Measurements from ENCODE around the gene GATAD2A. TPM values are rescaled to one million over a fixed set of nuclear protein-coding genes. Genes with fewer than 3 reads are reported as not detected.
A peak's percentile ranks its signal among the peaks of the same experiment; 100 is the strongest.

The GATAD2A gene
- total and polyA plus RNA-seq, 10 of the 15 experiments (the other 5 are each of a cell fraction or from before 2014, with no cell fraction given), result 2.6 to 173 (median 32.0) TPM

DNA sequence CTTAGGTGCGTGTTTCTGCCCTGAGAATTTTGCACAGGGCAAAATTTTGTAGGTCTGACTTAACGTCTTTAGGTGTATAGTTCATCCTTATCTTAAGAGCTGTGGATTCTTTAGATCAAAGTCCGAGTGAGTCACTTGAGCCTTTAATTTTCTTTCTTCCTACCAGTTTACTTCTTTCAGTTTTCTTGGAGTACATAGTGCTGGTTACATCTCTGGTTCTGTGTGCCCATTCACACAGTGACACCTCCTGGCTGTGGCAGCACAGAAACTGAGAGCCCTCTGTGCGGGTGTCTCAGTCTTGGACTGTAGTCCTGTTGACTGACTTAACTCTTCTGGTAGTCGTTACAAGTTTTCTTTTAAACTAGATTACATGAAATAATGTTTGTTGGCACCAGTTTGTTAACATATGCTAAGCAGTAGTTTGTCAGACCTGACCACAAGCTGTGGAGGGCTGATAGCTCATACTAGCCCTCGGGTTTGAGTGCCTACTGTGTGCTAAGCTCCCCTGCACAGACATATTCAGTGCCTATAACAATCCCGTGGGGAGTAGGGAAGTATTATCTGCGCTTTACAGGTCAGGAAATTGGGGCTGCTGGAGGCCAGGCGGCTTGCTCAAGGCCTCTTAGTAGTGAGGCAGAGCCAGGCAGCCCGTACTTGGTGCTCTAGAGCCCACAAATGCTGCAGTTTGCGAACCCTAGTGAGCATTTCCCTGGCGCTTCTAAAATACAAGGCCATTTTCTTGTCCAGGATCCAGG lies 1.6 kb downstream of the GATAD2A start (continued):
- peak; percentile 7 for TF ChIP-seq NKRF (conservative IDR thresholded peaks at IDR 0.05)
- no peak for TF ChIP-seq CHD2 (IDR thresholded peaks at IDR 0.05; ENCODE audit: borderline replicate concordance, low read depth, low read length)
- no peak for TF ChIP-seq ZNF384 (IDR thresholded peaks at IDR 0.05; ENCODE audit: borderline replicate concordance, low read depth, low read length)
- TF ChIP-seq POLR2AphosphoS2 (IDR thresholded peaks at IDR 0.05; ENCODE audit: low read depth, low read length), result no peak
- TF ChIP-seq MYB (IDR thresholded peaks at IDR 0.05; ENCODE audit: borderline replicate concordance, low read depth, low read length), result no peak
- TF ChIP-seq NR2C1 (IDR thresholded peaks at IDR 0.05), result no peak
- TF ChIP-seq KDM1A (IDR thresholded peaks at IDR 0.05; ENCODE audit: borderline replicate concordance), result no peak
- TF ChIP-seq, protein P1, sequence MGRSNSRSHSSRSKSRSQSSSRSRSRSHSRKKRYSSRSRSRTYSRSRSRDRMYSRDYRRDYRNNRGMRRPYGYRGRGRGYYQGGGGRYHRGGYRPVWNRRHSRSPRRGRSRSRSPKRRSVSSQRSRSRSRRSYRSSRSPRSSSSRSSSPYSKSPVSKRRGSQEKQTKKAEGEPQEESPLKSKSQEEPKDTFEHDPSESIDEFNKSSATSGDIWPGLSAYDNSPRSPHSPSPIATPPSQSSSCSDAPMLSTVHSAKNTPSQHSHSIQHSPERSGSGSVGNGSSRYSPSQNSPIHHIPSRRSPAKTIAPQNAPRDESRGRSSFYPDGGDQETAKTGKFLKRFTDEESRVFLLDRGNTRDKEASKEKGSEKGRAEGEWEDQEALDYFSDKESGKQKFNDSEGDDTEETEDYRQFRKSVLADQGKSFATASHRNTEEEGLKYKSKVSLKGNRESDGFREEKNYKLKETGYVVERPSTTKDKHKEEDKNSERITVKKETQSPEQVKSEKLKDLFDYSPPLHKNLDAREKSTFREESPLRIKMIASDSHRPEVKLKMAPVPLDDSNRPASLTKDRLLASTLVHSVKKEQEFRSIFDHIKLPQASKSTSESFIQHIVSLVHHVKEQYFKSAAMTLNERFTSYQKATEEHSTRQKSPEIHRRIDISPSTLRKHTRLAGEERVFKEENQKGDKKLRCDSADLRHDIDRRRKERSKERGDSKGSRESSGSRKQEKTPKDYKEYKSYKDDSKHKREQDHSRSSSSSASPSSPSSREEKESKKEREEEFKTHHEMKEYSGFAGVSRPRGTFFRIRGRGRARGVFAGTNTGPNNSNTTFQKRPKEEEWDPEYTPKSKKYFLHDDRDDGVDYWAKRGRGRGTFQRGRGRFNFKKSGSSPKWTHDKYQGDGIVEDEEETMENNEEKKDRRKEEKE (IDR thresholded peaks at IDR 0.05), result no peak
- peak; percentile 48; the same call in 1 of the 2 replicates for TF ChIP-seq MXI1 (IDR thresholded peaks at IDR 0.05; ENCODE audit: low read depth, low read length)
- no peak for TF ChIP-seq LARP7 (IDR thresholded peaks at IDR 0.05)
- TF ChIP-seq CREM (IDR thresholded peaks at IDR 0.05; ENCODE audit: low read depth), result 0 out of 2 replicates have a peak, but pooled peaks have one; percentile 11
- no peak for TF ChIP-seq HCFC1 (IDR thresholded peaks at IDR 0.05; ENCODE audit: low read length)
- TF ChIP-seq MYC (IDR thresholded peaks at IDR 0.05; ENCODE audit: insufficient read depth, insufficient read length, insufficient replicate concordance, low read length, severe bottlenecking), result no peak
- no peak for TF ChIP-seq ZNF24 (IDR thresholded peaks at IDR 0.05)
- TF ChIP-seq ZNF622 (IDR thresholded peaks at IDR 0.05), result no peak
- no peak for TF ChIP-seq BACH1 (IDR thresholded peaks at IDR 0.05; ENCODE audit: borderline replicate concordance)
- TF ChIP-seq RAD21 (IDR thresholded peaks at IDR 0.05; ENCODE audit: insufficient read depth, low read depth, low read length), result peak; percentile 48
- peak; percentile 52; the same call in 1 of the 2 replicates for TF ChIP-seq DPF2 (IDR thresholded peaks at IDR 0.05)
- TF ChIP-seq CTCF (IDR thresholded peaks at IDR 0.05 in 2 of 3, conservative IDR thresholded peaks at IDR 0.05 in 1 of 3; ENCODE audit: control insufficient read depth in 2 of 3, extremely low read depth in 1 of 3, insufficient read depth in 1 of 3, low read depth in 3 of 3, low read length in 3 of 3), result peak; percentile 40 to 66 (median 49)
- no peak for TF ChIP-seq NFYA (IDR thresholded peaks at IDR 0.05; ENCODE audit: borderline replicate concordance, low read depth, low read length)
- TF ChIP-seq, protein P2, sequence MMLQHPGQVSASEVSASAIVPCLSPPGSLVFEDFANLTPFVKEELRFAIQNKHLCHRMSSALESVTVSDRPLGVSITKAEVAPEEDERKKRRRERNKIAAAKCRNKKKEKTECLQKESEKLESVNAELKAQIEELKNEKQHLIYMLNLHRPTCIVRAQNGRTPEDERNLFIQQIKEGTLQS (IDR thresholded peaks at IDR 0.05; ENCODE audit: borderline replicate concordance, extremely low read depth, low read depth, low read length), result no peak

Data from GM12878 (cell line).